ENCODE results near the gene RNF212.
A peak's percentile ranks its signal among the peaks of the same experiment; 100 is the strongest.

Gene RNF212

GRCh38 chr4:1075225-1075624 is 38.1 kb downstream of the RNF212 start:
- in situ Hi-C loops (cut with HindIII; ENCODE audit: low sequenced_read_pairs), result no loop called here

GRCh38 chr4:1074077-1074476 is 39.3 kb downstream of the RNF212 start:
- DNase-seq (ENCODE audit: low read depth, low spot score), result no peak
- in situ Hi-C loops (cut with HindIII; ENCODE audit: low sequenced_read_pairs), result no loop called here
- TF ChIP-seq CTCF (IDR thresholded peaks at IDR 0.05; ENCODE audit: low read depth, low read length), result no peak
- H3K4me3 ChIP-seq (ENCODE audit: low read depth, low read length), result no peak overlapping the region

More at GRCh38 chr4:1075225-1075624, 38.1 kb downstream of the RNF212 start:
- DNase-seq (ENCODE audit: low read depth, low spot score), result no peak
- TF ChIP-seq CTCF (IDR thresholded peaks at IDR 0.05; ENCODE audit: low read depth, low read length), result no peak
- no peak overlapping the region for H3K4me3 ChIP-seq (ENCODE audit: low read depth, low read length)

GRCh38 chr4:1072830-1073446 is 40.4 kb downstream of the RNF212 start:
- no peak overlapping the region for H3K4me3 ChIP-seq (ENCODE audit: low read depth, low read length)
- peak; percentile 89 for TF ChIP-seq CTCF (IDR thresholded peaks at IDR 0.05; ENCODE audit: low read depth, low read length)
- peak; percentile 59 for DNase-seq (ENCODE audit: low read depth, low spot score)
- in situ Hi-C loops (cut with HindIII; ENCODE audit: low sequenced_read_pairs), result no loop called here

GRCh38 chr4:1069394-1069793 is 44.0 kb downstream of the RNF212 start:
- DNase-seq (ENCODE audit: low read depth, low spot score), result no peak
- in situ Hi-C loops (cut with HindIII; ENCODE audit: low sequenced_read_pairs), result no loop called here
- no peak overlapping the region for H3K4me3 ChIP-seq (ENCODE audit: low read depth, low read length)
- TF ChIP-seq CTCF (IDR thresholded peaks at IDR 0.05; ENCODE audit: low read depth, low read length), result no peak

GRCh38 chr4:1065732-1066131 is 47.6 kb downstream of the RNF212 start:
- DNase-seq (ENCODE audit: low read depth, low spot score), result no peak
- in situ Hi-C loops (cut with HindIII; ENCODE audit: low sequenced_read_pairs), result no loop called here
- H3K4me3 ChIP-seq (ENCODE audit: low read depth, low read length), result no peak overlapping the region
- no peak for TF ChIP-seq CTCF (IDR thresholded peaks at IDR 0.05; ENCODE audit: low read depth, low read length)

GRCh38 chr4:1062419-1062818 is 50.9 kb downstream of the RNF212 start:
- no peak for DNase-seq (ENCODE audit: low read depth, low spot score)
- no peak for TF ChIP-seq CTCF (IDR thresholded peaks at IDR 0.05; ENCODE audit: low read depth, low read length)
- H3K4me3 ChIP-seq (ENCODE audit: low read depth, low read length), result no peak overlapping the region
- in situ Hi-C loops (cut with HindIII; ENCODE audit: low sequenced_read_pairs), result no loop called here
